ENCODE measurements around the gene EID2B. TPM values are rescaled to one million over a fixed set of nuclear protein-coding genes. Genes with fewer than 3 reads are reported as not detected.

EID2B gene
- total and polyA plus RNA-seq, 2 of the 13 experiments (the other 11 are each of a cell fraction or from before 2014, with no cell fraction given) = 2.5 to 3.7 TPM

- TF ChIP-seq, protein P1, sequence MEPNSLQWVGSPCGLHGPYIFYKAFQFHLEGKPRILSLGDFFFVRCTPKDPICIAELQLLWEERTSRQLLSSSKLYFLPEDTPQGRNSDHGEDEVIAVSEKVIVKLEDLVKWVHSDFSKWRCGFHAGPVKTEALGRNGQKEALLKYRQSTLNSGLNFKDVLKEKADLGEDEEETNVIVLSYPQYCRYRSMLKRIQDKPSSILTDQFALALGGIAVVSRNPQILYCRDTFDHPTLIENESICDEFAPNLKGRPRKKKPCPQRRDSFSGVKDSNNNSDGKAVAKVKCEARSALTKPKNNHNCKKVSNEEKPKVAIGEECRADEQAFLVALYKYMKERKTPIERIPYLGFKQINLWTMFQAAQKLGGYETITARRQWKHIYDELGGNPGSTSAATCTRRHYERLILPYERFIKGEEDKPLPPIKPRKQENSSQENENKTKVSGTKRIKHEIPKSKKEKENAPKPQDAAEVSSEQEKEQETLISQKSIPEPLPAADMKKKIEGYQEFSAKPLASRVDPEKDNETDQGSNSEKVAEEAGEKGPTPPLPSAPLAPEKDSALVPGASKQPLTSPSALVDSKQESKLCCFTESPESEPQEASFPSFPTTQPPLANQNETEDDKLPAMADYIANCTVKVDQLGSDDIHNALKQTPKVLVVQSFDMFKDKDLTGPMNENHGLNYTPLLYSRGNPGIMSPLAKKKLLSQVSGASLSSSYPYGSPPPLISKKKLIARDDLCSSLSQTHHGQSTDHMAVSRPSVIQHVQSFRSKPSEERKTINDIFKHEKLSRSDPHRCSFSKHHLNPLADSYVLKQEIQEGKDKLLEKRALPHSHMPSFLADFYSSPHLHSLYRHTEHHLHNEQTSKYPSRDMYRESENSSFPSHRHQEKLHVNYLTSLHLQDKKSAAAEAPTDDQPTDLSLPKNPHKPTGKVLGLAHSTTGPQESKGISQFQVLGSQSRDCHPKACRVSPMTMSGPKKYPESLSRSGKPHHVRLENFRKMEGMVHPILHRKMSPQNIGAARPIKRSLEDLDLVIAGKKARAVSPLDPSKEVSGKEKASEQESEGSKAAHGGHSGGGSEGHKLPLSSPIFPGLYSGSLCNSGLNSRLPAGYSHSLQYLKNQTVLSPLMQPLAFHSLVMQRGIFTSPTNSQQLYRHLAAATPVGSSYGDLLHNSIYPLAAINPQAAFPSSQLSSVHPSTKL (CRISPR knock-in tag; IDR thresholded peaks at IDR 0.05) = 0 out of 2 replicates have a peak, but pooled peaks have one; percentile 9
- TF ChIP-seq HDAC1 (CRISPR knock-in tag; IDR thresholded peaks at IDR 0.05) (0 out of 2 replicates have a peak, but pooled peaks have one; percentile 44), STAG1 (CRISPR knock-in tag; IDR thresholded peaks at IDR 0.05) (peak; percentile 66), ZGPAT (CRISPR knock-in tag; IDR thresholded peaks at IDR 0.05) (peak; percentile 41; the same call in 1 of the 2 replicates), SMC3 (IDR thresholded peaks at IDR 0.05; ENCODE audit: low read length) (no peak)
Observed at GRCh38 chr19:39497996-39498797, 34.5 kb downstream of the EID2B start (continued).

GRCh38 chr19:39497701-39497995, 35.0 kb downstream of the EID2B start:
- no peak for ATAC-seq
- H3K36me3 ChIP-seq (replicated peaks in 1 of 2; ENCODE audit: control insufficient read depth in 1 of 2, insufficient read depth in 2 of 2, low read length in 2 of 2) = no peaks in the 10 kb centered on the region
- peak overlapping the region; percentile 89 for H3K4me2 ChIP-seq (ENCODE audit: low read depth, low read length)
- no TSS peak for BruUV-seq (replicated peaks)
- no peaks in the 10 kb centered on the region for H3K9me3 ChIP-seq (ENCODE audit: low read length)
- no peak overlapping the region for H3K9ac ChIP-seq (ENCODE audit: insufficient read depth, low read depth, low read length)
- H3K27me3 ChIP-seq (ENCODE audit: control insufficient read depth in 1 of 2, insufficient read depth in 2 of 2, low read length in 2 of 2) = peaks cover 5 to 36% of the 10 kb centered on the region in 2 experiments; a peak in 4 of 5 replicates
- H3K79me2 ChIP-seq (ENCODE audit: insufficient read depth, low read length) = no peaks in the 10 kb centered on the region
- intact Hi-C loops (cut with micrococcal nuclease; ENCODE audit: unreplicated experiment) (no loop called here), in situ Hi-C loops (cut with HindIII; ENCODE audit: extremely low pct_ligation_motif_present, low pct_unique_long_range_greater_than_20kb) (loop anchor here (5.0 kb wide), 1 partner anchor 35 kb away; the partner anchor contains the start of gene EID2B)
- no peak for FAIRE-seq
- H3K4me1 ChIP-seq (ENCODE audit: insufficient read depth, low read length) = peaks cover 24% of the 10 kb centered on the region
- 0% methylated on average over 6 of the region's 7 CpGs for WGBS (ENCODE audit: low lambda C conversion rate)
- H4K20me1 ChIP-seq (ENCODE audit: insufficient read depth, low read length) = no peaks in the 10 kb centered on the region
- H2AFZ ChIP-seq (ENCODE audit: low read length) = no peak overlapping the region
- peak overlapping the region in 1 of 3 experiments; percentile 64; a peak in 1 of 6 replicates for H3K4me3 ChIP-seq (replicated peaks in 1 of 3; ENCODE audit: insufficient read depth in 1 of 3, low read depth in 2 of 3, low read length in 3 of 3)
- 0 out of 2 replicates have a peak, but pooled peaks have one; percentile 20 for TF ChIP-seq TBX2 (CRISPR knock-in tag; IDR thresholded peaks at IDR 0.05; ENCODE audit: borderline replicate concordance)
- TF ChIP-seq RXRB (CRISPR knock-in tag; IDR thresholded peaks at IDR 0.05; ENCODE audit: borderline replicate concordance) = 0 out of 2 replicates have a peak, but pooled peaks have one; percentile 17
- no peak for TF ChIP-seq FOSL2 (CRISPR knock-in tag; IDR thresholded peaks at IDR 0.05)
- TF ChIP-seq HNRNPK (IDR thresholded peaks at IDR 0.05; ENCODE audit: low read depth, low read length, poor library complexity, severe bottlenecking) = peak; percentile 46
- no peak for TF ChIP-seq ZNF333 (CRISPR knock-in tag; IDR thresholded peaks at IDR 0.05; ENCODE audit: borderline replicate concordance)
- DNase-seq (ENCODE audit: low spot score) = no peak
- no peak overlapping the region for H3K27ac ChIP-seq (ENCODE audit: extremely low read length, insufficient read depth, low read length)
- POLR2A ChIA-PET = interaction anchor here (0.8 kb wide), 1 partner anchor 62 kb away, joined by 4 read pairs; the partner anchor contains the start of gene RPS16
- CTCF ChIA-PET (ENCODE audit: low intra/inter-chr PET ratio, low total read pairs) = interaction anchor here (0.8 kb wide), 1 partner anchor 43 kb away, joined by 3 read pairs; no protein-coding TSS in a partner anchor

All from HepG2 (cell line).